ENCODE measurements around the gene NCR3LG1. TPM values are rescaled to one million over a fixed set of nuclear protein-coding genes. Genes with fewer than 3 reads are reported as not detected.

NCR3LG1 gene
- total and polyA plus RNA-seq, 2 of the 4 experiments (the other 2 are of a cell fraction) = 1.7 to 4.1 TPM

- TF ChIP-seq USF2 (IDR thresholded peaks at IDR 0.05; ENCODE audit: low read depth, low read length) = no peak
- no peak for TF ChIP-seq CHD1 (IDR thresholded peaks at IDR 0.05; ENCODE audit: low read depth, low read length)
- no peak for TF ChIP-seq RAD21 (IDR thresholded peaks at IDR 0.05; ENCODE audit: low read length)
- no peak for TF ChIP-seq CEBPB (IDR thresholded peaks at IDR 0.05; ENCODE audit: low read depth, low read length)
These were observed 1.6 kb downstream of the NCR3LG1 start (continued) for GRCh38 chr11:17352950-17353820.
